Measurements from ENCODE around the gene RALGPS1.

GRCh38 chr9:127129073-127129717 lies 214.6 kb downstream of the RALGPS1 start:
- no peak for TF ChIP-seq RNF2 (IDR thresholded peaks at IDR 0.05; ENCODE audit: borderline replicate concordance, low read depth, low read length, missing control alignments, poor library complexity, severe bottlenecking)
- TF ChIP-seq, protein P1, sequence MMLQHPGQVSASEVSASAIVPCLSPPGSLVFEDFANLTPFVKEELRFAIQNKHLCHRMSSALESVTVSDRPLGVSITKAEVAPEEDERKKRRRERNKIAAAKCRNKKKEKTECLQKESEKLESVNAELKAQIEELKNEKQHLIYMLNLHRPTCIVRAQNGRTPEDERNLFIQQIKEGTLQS (IDR thresholded peaks at IDR 0.05; ENCODE audit: insufficient read depth, low read depth, low read length) = no peak
- no peak for TF ChIP-seq POLR2A (IDR thresholded peaks at IDR 0.05; ENCODE audit: control extremely low read depth in 1 of 2, low read depth in 2 of 2, low read length in 2 of 2)
- TF ChIP-seq GABPA (IDR thresholded peaks at IDR 0.05; ENCODE audit: borderline replicate concordance, insufficient read depth, low read length) = no peak
- TF ChIP-seq CTCF (IDR thresholded peaks at IDR 0.05; ENCODE audit: control extremely low read depth in 1 of 3, insufficient read depth in 1 of 3, low read depth in 1 of 3, low read length in 3 of 3) = no peak

Measured in H1 (cell line).